Thyroid gland (tissue), 4 donors: Measurements from ENCODE around the gene OR10T2. TPM values are rescaled to one million over a fixed set of nuclear protein-coding genes. Genes with fewer than 3 reads are reported as not detected.
"Not testable (repeated sequence)": the region's sequence is repeated elsewhere in the genome, so short reads cannot be mapped to it uniquely, and the experiment has no call there.

Experiments
- DNase-seq, 2 donors: peaks; one replicate each; pipeline ENCODE4 v3.0.0-alpha.2; 2019
- H3K27ac ChIP-seq, 3 donors: fragments of 200-600 bp; sonication (generic); 1 replicate in 2 of 3; 2 replicates in 1 of 3; pipeline ENCODE4 v1.5.1; 2016 to 2019; ENCODE audit warnings: mild to moderate bottlenecking in 1 of 3, moderate library complexity in 1 of 3
- H3K27me3 ChIP-seq: fragments of 200-600 bp; sonication (generic); one replicate; pipeline ENCODE4 v1.5.1; 2019
- H3K36me3 ChIP-seq, 2 donors: fragments of 200-600 bp; sonication (generic); one replicate each; pipeline ENCODE4 v1.5.1; 2016 to 2019
- H3K4me1 ChIP-seq, 2 donors: fragments of 200-600 bp; sonication (generic); one replicate each; pipeline ENCODE4 v1.5.1; 2017 to 2019
- H3K4me3 ChIP-seq, 3 donors: fragments of 200-600 bp; sonication (generic); replicated peaks in 1 of 3; 1 replicate in 2 of 3; 2 replicates in 1 of 3; pipeline ENCODE4 v1.5.1; 2016; ENCODE audit warnings: mild to moderate bottlenecking in 1 of 3
- H3K9me3 ChIP-seq: fragments of 200-600 bp; sonication (generic); one replicate; pipeline ENCODE4 v1.5.1; 2017
- CTCF ChIP-seq, 6 experiments: fragments of 200-600 bp in 3 of 6; fragments of 450-650 bp in 3 of 6; sonication (generic) in 3 of 6; IDR thresholded peaks; one replicate each; pipeline ENCODE4 v1.5.1; 2016 to 2019; ENCODE audit warnings: antibody characterized with exemption in 6 of 6, mild to moderate bottlenecking in 2 of 6, inconsistent platforms in 1 of 6, moderate library complexity in 1 of 6
- POLR2A ChIP-seq, 2 donors: fragments of 450-650 bp; IDR thresholded peaks; one replicate each; pipeline ENCODE4 v1.6.1; 2017; ENCODE audit warnings: antibody characterized with exemption in 2 of 2, mild to moderate bottlenecking in 2 of 2, moderate library complexity in 1 of 2
- WGBS, 2 donors: methylation state at CpG; one replicate each; pipeline ENCODE4 v1.1.5; 2017; 5-methylcytosine and 5-hydroxymethylcytosine counted together
- intact Hi-C: fragments of 100-400 bp; cut with DNase I; formaldehyde crosslinking; loops from one replicate; pipeline ENCODE4 v1.15.1; 2023
- total RNA-seq, 4 donors: library from RNA; depleted of rRNA; stranded (reverse); fragments of >200 nt; gene quantifications; one replicate each; pipeline ENCODE4 v1.2.3, GENCODE V29; 2016

OR10T2 gene
- total RNA-seq, 4 donors from 2014 or later, result not detected

- 70 to 79% methylated on average over 3 of the region's 3 CpGs for WGBS, 2 donors
- TF ChIP-seq POLR2A (IDR thresholded peaks at IDR 0.05), result no peak
- no peak for TF ChIP-seq CTCF (IDR thresholded peaks at IDR 0.05)
- no peaks in the 10 kb centered on the region for H3K27me3 ChIP-seq
- no peak overlapping the region for H3K27ac ChIP-seq
- no peaks in the 10 kb centered on the region for H3K9me3 ChIP-seq
- H3K36me3 ChIP-seq, result no peaks in the 10 kb centered on the region
- intact Hi-C loops, result no loop called here
- no peak overlapping the region for H3K4me3 ChIP-seq
- H3K4me1 ChIP-seq, result no peaks in the 10 kb centered on the region
- DNase-seq, result no peak
Observed at GRCh38 chr1:158356616-158357015, 42.6 kb downstream of the OR10T2 start.

GRCh38 chr1:158355773-158356285 lies 43.4 kb downstream of the OR10T2 start:
- TF ChIP-seq CTCF (IDR thresholded peaks at IDR 0.05) (no peak), POLR2A (IDR thresholded peaks at IDR 0.05) (no peak)
- intact Hi-C loops, result no loop called here

GRCh38 chr1:158354255-158354654 lies 45.0 kb downstream of the OR10T2 start:
- Histone ChIP-seq H3K4me3 (no peak overlapping the region), H3K4me1 (no peaks in the 10 kb centered on the region), H3K36me3 (no peaks in the 10 kb centered on the region), H3K9me3 (no peaks in the 10 kb centered on the region), H3K27me3 (no peaks in the 10 kb centered on the region), H3K27ac (no peak overlapping the region)
- TF ChIP-seq CTCF (IDR thresholded peaks at IDR 0.05), result no peak
- no peak for TF ChIP-seq POLR2A (IDR thresholded peaks at IDR 0.05)
- 67 to 74% methylated on average over 2 of the region's 2 CpGs for WGBS, 2 donors
- DNase-seq, result no peak
- intact Hi-C loops, result no loop called here

More at GRCh38 chr1:158355773-158356285, 43.4 kb downstream of the OR10T2 start:
- Histone ChIP-seq H3K36me3 (no peaks in the 10 kb centered on the region), H3K4me1 (no peaks in the 10 kb centered on the region), H3K27me3 (no peaks in the 10 kb centered on the region), H3K4me3 (no peak overlapping the region), H3K27ac (no peak overlapping the region), H3K9me3 (no peaks in the 10 kb centered on the region)
- 86 to 94% methylated on average over 10 of the region's 10 CpGs for WGBS, 2 donors
- DNase-seq, result no peak

- intact Hi-C loops, result no loop called here
- Histone ChIP-seq H3K9me3 (no peaks in the 10 kb centered on the region), H3K36me3 (no peaks in the 10 kb centered on the region), H3K27ac (no peak within 1 kb of the TSS), H3K27me3 (no peaks in the 10 kb centered on the region), H3K4me1 (no peaks in the 10 kb centered on the region), H3K4me3 (no peak within 1 kb of the TSS)
- no peak for TF ChIP-seq POLR2A (IDR thresholded peaks at IDR 0.05)
- TF ChIP-seq CTCF (IDR thresholded peaks at IDR 0.05), result no peak
- no peak for DNase-seq
- 48 to 53% methylated on average over 6 of the region's 6 CpGs for WGBS, 2 donors
Observed at GRCh38 chr1:158353303-158354075, 45.8 kb downstream of the OR10T2 start, which contains the start of gene CD1E. CD1E (plus strand) TSS chr1:158353894; CDS start chr1:158353989, 95 bp downstream.

- H3K4me1 ChIP-seq, H3K36me3 ChIP-seq, DNase-seq, H3K27ac ChIP-seq, H3K27me3 ChIP-seq, H3K4me3 ChIP-seq, H3K9me3 ChIP-seq, intact Hi-C loops: not testable (repeated sequence)
- WGBS, 2 donors, result 97 to 100% methylated on average over 9 to 12 of the region's 24 CpGs
Observed at GRCh38 chr1:158348946-158349345, 50.3 kb downstream of the OR10T2 start.

Other genes starting within 250 kb of the OR10T2 start
- 1 to 10 TPM in 3 of 4 donors, under 1 TPM in 1; 0.45 to 2.8 (median 1.7) TPM for gene CD1D, start 218.6 kb downstream of the OR10T2 start, total RNA-seq
- gene CD1A, start 145.0 kb downstream of the OR10T2 start, total RNA-seq, result not detected
- not detected for gene CD1C, start 109.5 kb downstream of the OR10T2 start, total RNA-seq
- gene CD1B, start 67.9 kb downstream of the OR10T2 start, total RNA-seq, result under 1 TPM in 1 of 4 donors, not detected in 3; 0.22 TPM
- gene CD1E, start 45.6 kb downstream of the OR10T2 start, total RNA-seq, result under 1 TPM in 1 of 4 donors, not detected in 3; 0.92 TPM
- gene OR10K2, start 26.8 kb upstream of the OR10T2 start, total RNA-seq, result not detected
- not detected for gene OR10K1, start 62.4 kb upstream of the OR10T2 start, total RNA-seq
- gene OR10R2, start 72.8 kb upstream of the OR10T2 start, total RNA-seq, result not detected
- gene OR6Y1, start 154.9 kb upstream of the OR10T2 start, total RNA-seq, result not detected
- gene OR6P1, start 171.1 kb upstream of the OR10T2 start, total RNA-seq, result not detected
- gene OR10X1, start 180.4 kb upstream of the OR10T2 start, total RNA-seq, result not detected
- not detected for gene OR10Z1, start 205.8 kb upstream of the OR10T2 start, total RNA-seq